Suprapubic skin (tissue), 4 donors: Measurements from ENCODE around the gene PPP4R2. TPM values are rescaled to one million over a fixed set of nuclear protein-coding genes. Genes with fewer than 3 reads are reported as not detected.

ENCODE experiments used
- DNase-seq, 2 donors: peaks; one replicate each; pipeline ENCODE4 v3.0.0-alpha.2; 2019; ENCODE audit warnings: low spot score in 2 of 2
- H3K27ac ChIP-seq: fragments of 200-600 bp; sonication (generic); one replicate; pipeline ENCODE4 v1.5.1; 2019
- H3K27me3 ChIP-seq: fragments of 200-600 bp; sonication (generic); one replicate; pipeline ENCODE4 v1.5.1; 2019
- H3K36me3 ChIP-seq: fragments of 200-600 bp; sonication (generic); one replicate; pipeline ENCODE4 v1.5.1; 2019
- H3K4me1 ChIP-seq: fragments of 200-600 bp; sonication (generic); one replicate; pipeline ENCODE4 v1.5.1; 2019
- H3K4me3 ChIP-seq: fragments of 200-600 bp; sonication (generic); one replicate; pipeline ENCODE4 v1.5.1; 2019; ENCODE audit warnings: mild to moderate bottlenecking
- H3K9me3 ChIP-seq: fragments of 200-600 bp; sonication (generic); one replicate; pipeline ENCODE4 v1.5.1; 2019
- CTCF ChIP-seq, 2 donors: fragments of 200-600 bp in 1 of 2; fragments of 450-650 bp in 1 of 2; sonication (generic) in 1 of 2; IDR thresholded peaks; one replicate each; pipeline ENCODE4 v1.5.1; 2016 to 2019; ENCODE audit warnings: antibody characterized with exemption in 2 of 2, mild to moderate bottlenecking in 1 of 2, moderate library complexity in 1 of 2
- EP300 ChIP-seq: sonication (generic); formaldehyde crosslinking; IDR thresholded peaks from one replicate; pipeline ENCODE4 v1.6.1; 2017; ENCODE audit warnings: antibody characterized with exemption
- POLR2A ChIP-seq, 2 donors: fragments of 450-650 bp; IDR thresholded peaks; one replicate each; pipeline ENCODE4 v1.6.1; 2017; ENCODE audit warnings: antibody characterized with exemption in 2 of 2, mild to moderate bottlenecking in 2 of 2, moderate library complexity in 2 of 2
- POLR2AphosphoS5 ChIP-seq, 3 donors: sonication (generic); formaldehyde crosslinking; IDR thresholded peaks; one replicate each; pipeline ENCODE4 v1.6.1; 2017; ENCODE audit warnings: antibody characterized with exemption in 3 of 3
- WGBS: methylation state at CpG from one replicate; pipeline ENCODE4 v1.1.5; 2018; 5-methylcytosine and 5-hydroxymethylcytosine counted together
- total RNA-seq, 4 donors: library from RNA; depleted of rRNA; stranded (reverse); fragments of >200 nt; gene quantifications; one replicate each; pipeline ENCODE4 v1.1.0, GENCODE V29; 2016

PPP4R2 gene
- total RNA-seq, 4 donors from 2014 or later, result 24.4 to 46.3 (median 36.6) TPM

GRCh38 chr3:72970942-72971341 is 25.7 kb upstream of the PPP4R2 start:
- Histone ChIP-seq H3K27me3 (no peaks in the 10 kb centered on the region), H3K27ac (no peak overlapping the region), H3K9me3 (no peaks in the 10 kb centered on the region), H3K36me3 (no peaks in the 10 kb centered on the region), H3K4me1 (no peaks in the 10 kb centered on the region), H3K4me3 (no peak overlapping the region)
- 97% methylated on average over 2 of the region's 2 CpGs for WGBS
- TF ChIP-seq CTCF (IDR thresholded peaks at IDR 0.05), result no peak
- no peak for TF ChIP-seq POLR2AphosphoS5 (IDR thresholded peaks at IDR 0.05)
- no peak for TF ChIP-seq EP300
- TF ChIP-seq POLR2A (IDR thresholded peaks at IDR 0.05), result no peak
- no peak for DNase-seq

GRCh38 chr3:72972706-72973030 is 23.9 kb upstream of the PPP4R2 start:
- H3K27ac ChIP-seq, result no peak overlapping the region
- H3K9me3 ChIP-seq, result no peaks in the 10 kb centered on the region
- no peak for DNase-seq
- H3K36me3 ChIP-seq, result no peaks in the 10 kb centered on the region
- H3K27me3 ChIP-seq, result no peaks in the 10 kb centered on the region
- no peak overlapping the region for H3K4me3 ChIP-seq
- TF ChIP-seq CTCF (IDR thresholded peaks at IDR 0.05) (no peak), EP300 (no peak)
- no peaks in the 10 kb centered on the region for H3K4me1 ChIP-seq
- WGBS, result 89% methylated on average over 3 of the region's 3 CpGs

DNA sequence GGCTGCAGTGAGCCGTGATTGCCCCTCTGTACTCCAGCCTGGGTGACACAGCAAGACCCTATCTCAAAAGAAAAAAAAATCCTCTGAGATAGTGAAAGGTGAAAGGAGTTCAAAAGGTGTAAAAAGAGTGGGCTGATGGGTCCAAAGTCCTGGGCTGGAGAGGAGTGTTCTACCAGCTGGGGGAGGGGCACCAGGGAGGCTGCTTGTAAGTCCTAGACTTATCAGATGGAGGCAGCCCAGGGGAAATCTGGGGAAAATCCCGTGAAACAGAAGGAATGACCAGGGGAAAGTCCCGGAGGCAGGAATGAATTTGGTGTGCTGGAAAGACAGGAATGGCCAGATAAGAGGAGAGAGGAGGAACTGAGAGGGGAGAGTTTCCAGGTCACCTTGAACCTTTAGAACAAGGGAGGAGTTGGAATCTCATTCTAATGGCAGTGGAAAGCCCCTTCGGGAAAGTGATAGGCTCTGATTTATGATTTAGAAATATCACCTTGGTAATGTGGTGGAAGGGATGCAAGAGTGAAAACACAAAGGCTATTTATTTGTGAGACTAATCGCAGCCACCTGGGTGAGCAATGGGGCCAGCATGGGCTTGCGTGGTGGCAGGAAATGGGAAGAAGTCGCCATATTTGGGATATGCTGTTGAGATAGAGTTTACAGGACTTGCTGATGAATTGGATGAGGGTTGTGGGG is 23.4 kb upstream of the PPP4R2 start:
- 50% methylated on average over 7 of the region's 7 CpGs for WGBS
- Histone ChIP-seq H3K4me1 (no peaks in the 10 kb centered on the region), H3K36me3 (no peaks in the 10 kb centered on the region), H3K9me3 (no peaks in the 10 kb centered on the region), H3K27me3 (no peaks in the 10 kb centered on the region), H3K4me3 (no peak overlapping the region), H3K27ac (no peak overlapping the region)
- DNase-seq, result no peak
- TF ChIP-seq POLR2A (IDR thresholded peaks at IDR 0.05) (no peak), POLR2AphosphoS5 (IDR thresholded peaks at IDR 0.05) (no peak), CTCF (IDR thresholded peaks at IDR 0.05) (no peak), EP300 (no peak)

DNA sequence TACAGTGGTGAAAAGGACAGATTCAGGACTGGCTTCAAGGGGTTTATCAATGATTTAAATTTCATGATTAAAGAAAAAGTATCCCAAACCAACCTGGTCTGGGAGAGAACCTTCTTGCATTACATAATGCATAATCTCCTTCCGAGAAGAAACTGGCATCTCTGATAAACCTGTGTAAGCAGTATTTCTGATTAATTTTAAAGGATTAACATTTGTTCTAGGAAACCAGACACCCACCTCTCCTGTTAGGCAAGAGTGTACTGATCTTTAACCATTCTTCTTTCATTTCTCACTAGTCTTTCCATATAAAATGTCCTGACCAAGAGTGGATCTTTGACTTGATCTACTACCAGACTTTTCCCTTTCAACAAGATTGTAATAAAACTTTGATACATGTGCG is 22.8 kb upstream of the PPP4R2 start:
- Histone ChIP-seq H3K27ac (no peak overlapping the region), H3K4me1 (no peaks in the 10 kb centered on the region), H3K4me3 (no peak overlapping the region), H3K36me3 (no peaks in the 10 kb centered on the region), H3K9me3 (no peaks in the 10 kb centered on the region), H3K27me3 (no peaks in the 10 kb centered on the region)
- 74% methylated on average over 2 of the region's 2 CpGs for WGBS
- no peak for DNase-seq
- no peak for TF ChIP-seq POLR2AphosphoS5 (IDR thresholded peaks at IDR 0.05)
- TF ChIP-seq EP300, result no peak
- no peak for TF ChIP-seq CTCF (IDR thresholded peaks at IDR 0.05)
- TF ChIP-seq POLR2A (IDR thresholded peaks at IDR 0.05), result no peak

GRCh38 chr3:72974956-72975355 is 21.7 kb upstream of the PPP4R2 start:
- Histone ChIP-seq H3K27me3 (no peaks in the 10 kb centered on the region), H3K4me3 (no peak overlapping the region), H3K36me3 (no peaks in the 10 kb centered on the region), H3K27ac (no peak overlapping the region), H3K4me1 (no peaks in the 10 kb centered on the region), H3K9me3 (no peaks in the 10 kb centered on the region)
- DNase-seq, result no peak
- TF ChIP-seq POLR2A (IDR thresholded peaks at IDR 0.05) (no peak), EP300 (no peak), POLR2AphosphoS5 (IDR thresholded peaks at IDR 0.05) (no peak), CTCF (IDR thresholded peaks at IDR 0.05) (no peak)
- 84% methylated on average over 4 of the region's 4 CpGs for WGBS
